ENCODE results near the gene CEP135. TPM values are rescaled to one million over a fixed set of nuclear protein-coding genes. Genes with fewer than 3 reads are reported as not detected.
A peak's percentile ranks its signal among the peaks of the same experiment; 100 is the strongest.

The CEP135 gene, protein sequence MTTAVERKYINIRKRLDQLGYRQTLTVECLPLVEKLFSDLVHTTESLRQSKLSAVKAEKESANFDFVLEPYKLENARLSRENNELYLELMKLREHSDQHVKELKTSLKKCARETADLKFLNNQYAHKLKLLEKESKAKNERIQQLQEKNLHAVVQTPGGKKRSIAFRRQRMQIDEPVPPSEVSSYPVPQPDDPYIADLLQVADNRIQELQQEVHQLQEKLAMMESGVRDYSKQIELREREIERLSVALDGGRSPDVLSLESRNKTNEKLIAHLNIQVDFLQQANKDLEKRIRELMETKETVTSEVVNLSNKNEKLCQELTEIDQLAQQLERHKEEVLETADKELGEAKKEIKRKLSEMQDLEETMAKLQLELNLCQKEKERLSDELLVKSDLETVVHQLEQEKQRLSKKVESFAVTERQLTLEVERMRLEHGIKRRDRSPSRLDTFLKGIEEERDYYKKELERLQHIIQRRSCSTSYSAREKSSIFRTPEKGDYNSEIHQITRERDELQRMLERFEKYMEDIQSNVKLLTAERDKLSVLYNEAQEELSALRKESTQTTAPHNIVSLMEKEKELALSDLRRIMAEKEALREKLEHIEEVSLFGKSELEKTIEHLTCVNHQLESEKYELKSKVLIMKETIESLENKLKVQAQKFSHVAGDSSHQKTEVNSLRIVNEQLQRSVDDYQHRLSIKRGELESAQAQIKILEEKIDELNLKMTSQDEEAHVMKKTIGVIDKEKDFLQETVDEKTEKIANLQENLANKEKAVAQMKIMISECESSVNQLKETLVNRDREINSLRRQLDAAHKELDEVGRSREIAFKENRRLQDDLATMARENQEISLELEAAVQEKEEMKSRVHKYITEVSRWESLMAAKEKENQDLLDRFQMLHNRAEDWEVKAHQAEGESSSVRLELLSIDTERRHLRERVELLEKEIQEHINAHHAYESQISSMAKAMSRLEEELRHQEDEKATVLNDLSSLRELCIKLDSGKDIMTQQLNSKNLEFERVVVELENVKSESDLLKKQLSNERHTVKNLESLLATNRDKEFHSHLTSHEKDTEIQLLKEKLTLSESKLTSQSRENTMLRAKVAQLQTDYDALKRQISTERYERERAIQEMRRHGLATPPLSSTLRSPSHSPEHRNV
- total RNA-seq: 10 to 100 TPM in 2 of 7 donors, 1 to 10 TPM in 5; 4.3 to 11.5 (median 8.6) TPM
- 1 to 10 TPM; 4.5 to 5.8 TPM for polyA plus RNA-seq
- long read RNA-seq, donor 1, partial matches to known transcripts: 21 of 24 reads
- long read RNA-seq, donor 1, other reads (novel, unspliced or antisense): 3 of 24 reads
- long read RNA-seq, donor 2, full-length matches to known transcripts: 2 of 14 reads
- long read RNA-seq, donor 2, partial matches to known transcripts: 12 of 14 reads
- long read RNA-seq, donor 2, other reads (novel, unspliced or antisense): 0 of 14 reads
- long read RNA-seq, donor 3, full-length matches to known transcripts: 6 of 8 reads
- long read RNA-seq, donor 3, partial matches to known transcripts: 0 of 8 reads
- long read RNA-seq, donor 3, other reads (novel, unspliced or antisense): 2 of 8 reads

- Histone ChIP-seq H3K36me3 (no peaks in the 10 kb centered on the region), H3K4me3 (peak within 1 kb of the TSS; percentile 91), H3K9me3 (no peaks in the 10 kb centered on the region), H3K27ac (peak within 1 kb of the TSS in 1 of 2 donors; percentile 82), H3K27me3 (no peaks in the 10 kb centered on the region), H3K4me1 (ENCODE audit: insufficient read depth) (peaks cover 10% of the 10 kb centered on the region)
- no peak for TF ChIP-seq POLR2A (IDR thresholded peaks at IDR 0.05)
- TF ChIP-seq, protein P1, sequence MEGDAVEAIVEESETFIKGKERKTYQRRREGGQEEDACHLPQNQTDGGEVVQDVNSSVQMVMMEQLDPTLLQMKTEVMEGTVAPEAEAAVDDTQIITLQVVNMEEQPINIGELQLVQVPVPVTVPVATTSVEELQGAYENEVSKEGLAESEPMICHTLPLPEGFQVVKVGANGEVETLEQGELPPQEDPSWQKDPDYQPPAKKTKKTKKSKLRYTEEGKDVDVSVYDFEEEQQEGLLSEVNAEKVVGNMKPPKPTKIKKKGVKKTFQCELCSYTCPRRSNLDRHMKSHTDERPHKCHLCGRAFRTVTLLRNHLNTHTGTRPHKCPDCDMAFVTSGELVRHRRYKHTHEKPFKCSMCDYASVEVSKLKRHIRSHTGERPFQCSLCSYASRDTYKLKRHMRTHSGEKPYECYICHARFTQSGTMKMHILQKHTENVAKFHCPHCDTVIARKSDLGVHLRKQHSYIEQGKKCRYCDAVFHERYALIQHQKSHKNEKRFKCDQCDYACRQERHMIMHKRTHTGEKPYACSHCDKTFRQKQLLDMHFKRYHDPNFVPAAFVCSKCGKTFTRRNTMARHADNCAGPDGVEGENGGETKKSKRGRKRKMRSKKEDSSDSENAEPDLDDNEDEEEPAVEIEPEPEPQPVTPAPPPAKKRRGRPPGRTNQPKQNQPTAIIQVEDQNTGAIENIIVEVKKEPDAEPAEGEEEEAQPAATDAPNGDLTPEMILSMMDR (IDR thresholded peaks at IDR 0.05): peak; percentile 87 to 91 (median 91)
- 0% methylated on average over 46 to 77 of the region's 77 CpGs for WGBS, 3 donors
- peak; percentile 91 to 96 (median 94) for DNase-seq
- intact Hi-C loops (cut with DNase I): loop anchor here in 1 of 4 donors (10.0 kb wide), 1 partner anchor 596 kb away; no protein-coding TSS in a partner anchor
Observed at GRCh38 chr4:55948726-55949481, at the start of gene CEP135. TSS of gene CEP135 (plus strand) at chr4:55948945. CDS start at chr4:55952131, 3,186 bp downstream.

DNA sequence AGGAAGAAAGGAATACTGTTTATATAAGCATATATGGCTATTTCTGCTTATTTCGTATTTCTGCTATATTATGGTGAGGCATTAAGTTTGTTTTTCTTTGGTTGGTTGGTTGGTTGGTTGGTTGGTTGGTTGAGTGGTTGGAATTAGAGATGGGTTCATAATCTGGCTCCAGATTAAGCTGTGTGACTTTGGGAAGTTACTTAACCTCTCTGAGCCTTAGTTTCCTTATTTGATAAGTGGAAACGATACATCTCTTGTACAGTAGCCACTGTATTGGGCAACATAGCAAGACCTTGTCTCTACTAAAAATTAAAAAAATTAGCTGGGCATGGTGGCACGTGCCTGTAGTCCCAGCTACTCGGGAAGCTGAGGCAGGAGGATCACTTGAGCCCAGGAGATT is 46.1 kb upstream of the CEP135 start:
- H3K27ac ChIP-seq: no peak overlapping the region
- no peak overlapping the region for H3K4me3 ChIP-seq
- 95 to 97% (median 97%) methylated on average over 4 of the region's 4 CpGs for WGBS, 3 donors
- no peak for DNase-seq
- TF ChIP-seq EP300 (IDR thresholded peaks at IDR 0.05) (no peak), POLR2A (IDR thresholded peaks at IDR 0.05) (no peak)
- TF ChIP-seq, protein P1 (IDR thresholded peaks at IDR 0.05): no peak
- peaks cover 2% of the 10 kb centered on the region for H3K4me1 ChIP-seq (ENCODE audit: insufficient read depth)
- H3K27me3 ChIP-seq: no peaks in the 10 kb centered on the region
- intact Hi-C loops (cut with DNase I): no loop called here
- no peaks in the 10 kb centered on the region for H3K9me3 ChIP-seq
- H3K36me3 ChIP-seq: no peaks in the 10 kb centered on the region

- no peak for DNase-seq
- Histone ChIP-seq H3K4me3 (no peak overlapping the region), H3K9me3 (no peaks in the 10 kb centered on the region), H3K27ac (no peak overlapping the region), H3K27me3 (no peaks in the 10 kb centered on the region), H3K36me3 (no peaks in the 10 kb centered on the region), H3K4me1 (ENCODE audit: insufficient read depth) (peaks cover 2% of the 10 kb centered on the region)
- TF ChIP-seq POLR2A (IDR thresholded peaks at IDR 0.05) (no peak), EP300 (IDR thresholded peaks at IDR 0.05) (no peak)
- TF ChIP-seq, protein P1 (IDR thresholded peaks at IDR 0.05): no peak
- intact Hi-C loops (cut with DNase I): no loop called here
Observed at GRCh38 chr4:55903577-55903976, 45.2 kb upstream of the CEP135 start.

Data from ovary (tissue), 10 donors.